HCT116 (cell line): ENCODE results near the gene PPM1A. TPM values are rescaled to one million over a fixed set of nuclear protein-coding genes. Genes with fewer than 3 reads are reported as not detected.

Source experiments
- ATAC-seq: fragments of 200-7000 bp; cut with Tn5 transposase; 2 replicates; pipeline ENCODE4 v1.9.1; 2020; ENCODE audit warnings: mild to moderate bottlenecking, moderate library complexity
- BruUV-seq: library from RNA; stranded (reverse); fragments of 400-500 nt; replicated peaks from 2 replicates; lab custom pipeline; 2021; lab: Mats Ljungman, UMichigan
- CTCF ChIA-PET: fragments of 300-600 bp; sonication (Branson Sonifier 250); formaldehyde crosslinking; loops from one replicate; lab custom pipeline; 2021; ENCODE audit warnings: antibody characterized with exemption; lab: Charles Lee
- POLR2A ChIA-PET: fragments of 300-600, 350-600 bp; sonication (Branson Sonifier 250); formaldehyde crosslinking; loops from one replicate; lab custom pipeline; 2021; ENCODE audit warnings: antibody characterized with exemption; lab: Charles Lee
- RAD21 ChIA-PET, 2 experiments: fragments of 300-600 bp; sonication (Branson Sonifier 250); formaldehyde crosslinking; loops; one replicate each; lab custom pipeline; 2023; ENCODE audit warnings: low total read pairs in 2 of 2; ENCODE audit not compliant: uncharacterized antibody in 2 of 2, unreplicated experiment in 2 of 2, low non-redundant PET in 1 of 2; lab: Charles Lee
- DNase-seq: peaks from one replicate; pipeline ENCODE4 v3.0.0-alpha.2; 2010; ENCODE audit warnings: low read depth, low spot score
- H2AFZ ChIP-seq: fragments of 200-600 bp; shearing (Covaris generic), sonication (generic); 2 replicates; pipeline ENCODE4 v1.6.1; 2017; ENCODE audit warnings: low read depth, mixed run types, mixed read lengths, antibody characterized with exemption, low read length; ENCODE audit not compliant: poor library complexity, severe bottlenecking
- H3K27ac ChIP-seq: 2 replicates; pipeline ENCODE4 v1.5.1; 2012; ENCODE audit warnings: low read depth, low read length
- H3K27me3 ChIP-seq: fragments of 200-600 bp; sonication (generic); 2 replicates; pipeline ENCODE4 v1.6.1; 2016; ENCODE audit warnings: mixed run types, low read length, mixed read lengths; ENCODE audit not compliant: insufficient read depth
- H3K36me3 ChIP-seq, 2 experiments: fragments of 200-500 bp in 1 of 2; fragments of 200-600 bp in 1 of 2; sonication (Bioruptor generic) in 1 of 2; sonication (generic) in 1 of 2; 2 replicates each; pipeline versions ENCODE4 v1.5.1 to v1.6.1; 2014 to 2016; ENCODE audit warnings: low read length in 2 of 2, inconsistent platforms in 1 of 2, mixed read lengths in 1 of 2, mixed run types in 1 of 2; ENCODE audit not compliant: insufficient read depth in 2 of 2, control insufficient read depth in 1 of 2
- H3K4me1 ChIP-seq, 2 experiments: fragments of 200-600 bp in 1 of 2; sonication (generic) in 1 of 2; 2 replicates each; pipeline versions ENCODE4 v1.5.1 to v1.6.1; 2012 to 2017; ENCODE audit warnings: low read length in 2 of 2, inconsistent platforms in 1 of 2, mild to moderate bottlenecking in 1 of 2, mixed read lengths in 1 of 2, mixed run types in 1 of 2, moderate library complexity in 1 of 2; ENCODE audit not compliant: insufficient read depth in 2 of 2, control insufficient read depth in 1 of 2
- H3K4me2 ChIP-seq: fragments of 200-600 bp; sonication (generic); 2 replicates; pipeline ENCODE4 v1.6.1; 2017; ENCODE audit warnings: mixed run types, low read length, mixed read lengths
- H3K4me3 ChIP-seq, 2 experiments: fragments of 200-600 bp in 1 of 2; sonication (generic) in 1 of 2; replicated peaks in 1 of 2; 2 replicates each; pipeline ENCODE4 v1.5.1; 2011 to 2016; ENCODE audit warnings: low read length in 2 of 2, control low read depth in 1 of 2, low read depth in 1 of 2, mild to moderate bottlenecking in 1 of 2, mixed read lengths in 1 of 2, mixed run types in 1 of 2
- H3K79me2 ChIP-seq: fragments of 200-600 bp; sonication (generic); 2 replicates; pipeline ENCODE4 v1.6.1; 2017; ENCODE audit warnings: mild to moderate bottlenecking, mixed run types, low read length, moderate library complexity, mixed read lengths; ENCODE audit not compliant: insufficient read depth
- H3K9ac ChIP-seq: fragments of 200-600 bp; sonication (generic); 2 replicates; pipeline ENCODE4 v1.6.1; 2016; ENCODE audit warnings: low read length, mixed read lengths
- H3K9me2 ChIP-seq: fragments of 200-600 bp; sonication (generic), shearing (Covaris generic); 2 replicates; pipeline ENCODE4 v1.6.1; 2017; ENCODE audit warnings: mixed run types, mild to moderate bottlenecking, moderate library complexity; ENCODE audit not compliant: insufficient read depth
- H3K9me3 ChIP-seq, 2 experiments: fragments of 200-500 bp in 1 of 2; fragments of 200-600 bp in 1 of 2; sonication (Bioruptor generic) in 1 of 2; sonication (generic) in 1 of 2; 2 replicates each; pipeline ENCODE4 v1.6.1; 2014 to 2017; ENCODE audit warnings: low read length in 2 of 2, mixed read lengths in 2 of 2, inconsistent platforms in 1 of 2, low read depth in 1 of 2, mild to moderate bottlenecking in 1 of 2, mixed run types in 1 of 2, moderate library complexity in 1 of 2; ENCODE audit not compliant: control insufficient read depth in 1 of 2, insufficient read depth in 1 of 2
- H4K20me1 ChIP-seq: fragments of 200-600 bp; sonication (generic), shearing (Covaris generic); 2 replicates; pipeline ENCODE4 v1.6.1; 2017; ENCODE audit warnings: mixed run types, mild to moderate bottlenecking, moderate library complexity; ENCODE audit not compliant: insufficient read depth
- CBX3 ChIP-seq: IDR thresholded peaks from 2 replicates; pipeline ENCODE4 v1.6.1; 2012; ENCODE audit warnings: low read depth
- ELF1 ChIP-seq: IDR thresholded peaks from 2 replicates; pipeline ENCODE4 v1.6.1; 2012; ENCODE audit warnings: low read depth, borderline replicate concordance
- EZH2 ChIP-seq: fragments of 200-600 bp; sonication (generic); IDR thresholded peaks from 2 replicates; pipeline ENCODE4 v1.6.1; 2017; ENCODE audit warnings: antibody characterized with exemption, mixed run types
- JUND ChIP-seq: IDR thresholded peaks from 2 replicates; pipeline ENCODE4 v1.6.1; 2012
- POLR2A ChIP-seq: IDR thresholded peaks from 2 replicates; pipeline ENCODE4 v1.7.0; 2011; ENCODE audit warnings: borderline replicate concordance; ENCODE audit not compliant: insufficient read depth, insufficient read length; ENCODE audit errors: extremely low read depth
- POLR2AphosphoS5 ChIP-seq: IDR thresholded peaks from 2 replicates; pipeline ENCODE4 v1.6.1; 2011; ENCODE audit warnings: mild to moderate bottlenecking, low read depth, low read length, moderate library complexity
- SIN3A ChIP-seq: IDR thresholded peaks from 2 replicates; pipeline ENCODE4 v1.6.1; 2012; ENCODE audit warnings: low read depth
- SP1 ChIP-seq: IDR thresholded peaks from 2 replicates; pipeline ENCODE4 v1.6.1; 2012; ENCODE audit warnings: low read depth
- TCF7L2 ChIP-seq: IDR thresholded peaks from 2 replicates; pipeline ENCODE4 v1.7.0; 2011; ENCODE audit warnings: borderline replicate concordance, inconsistent platforms; ENCODE audit not compliant: insufficient read depth, insufficient read length; ENCODE audit errors: extremely low read depth
- ZNF274 ChIP-seq: fragments of 200-500 bp; sonication (Bioruptor generic); IDR thresholded peaks from 2 replicates; pipeline ENCODE4 v1.6.1; 2014; ENCODE audit warnings: mild to moderate bottlenecking, low read depth, low read length, inconsistent platforms
- intact Hi-C: fragments of 100-400 bp; cut with micrococcal nuclease; formaldehyde crosslinking; loops from 2 replicates; pipeline ENCODE4 v1.10.0; 2022
- total RNA-seq: library from RNA; stranded (reverse); gene quantifications from one replicate; pipeline ENCODE4 v1.2.1, GENCODE V29; 2021; ENCODE audit not compliant: unreplicated experiment
- TF ChIP-seq, protein P1 (sequence below): IDR thresholded peaks from 2 replicates; pipeline ENCODE4 v1.6.1; 2012; ENCODE audit warnings: low read depth
- TF ChIP-seq, protein P2 (sequence below): IDR thresholded peaks from 2 replicates; pipeline ENCODE4 v1.6.1; 2012

Gene PPM1A
- total RNA-seq, 1 experiment from 2014 or later = 32.8 TPM

DNA sequence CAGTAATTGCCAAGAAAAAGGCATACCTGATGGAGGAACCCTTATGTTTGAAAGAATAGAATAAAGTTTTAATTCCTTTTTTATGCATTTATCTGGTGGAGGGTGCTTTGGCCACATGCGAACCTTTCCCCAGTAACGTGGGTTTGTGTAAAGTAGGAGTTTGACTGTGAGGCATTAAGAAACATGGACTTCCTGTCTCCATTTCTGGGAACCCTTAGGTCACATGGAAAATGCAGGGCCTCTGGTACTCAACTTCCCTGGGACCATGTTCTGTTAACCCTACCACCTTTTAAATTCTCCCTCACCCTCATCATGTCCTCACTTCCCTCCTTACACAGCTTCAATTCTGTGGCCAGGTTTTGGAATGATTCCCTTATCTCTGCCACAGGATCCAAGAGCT lies 80.3 kb downstream of the PPM1A start:
- CTCF ChIA-PET = interaction anchor here (0.6 to 1.4 kb wide), 2 partner anchors 227 to 232 kb away, joined by 3 to 4 read pairs; no protein-coding TSS in a partner anchor
- peaks cover 3 to 11% of the 10 kb centered on the region in 2 experiments; a peak in 2 of 4 replicates for H3K4me1 ChIP-seq
- BruUV-seq = no TSS peak

More for the DNA sequence above, 80.3 kb downstream of the PPM1A start:
- H3K9me3 ChIP-seq = no peaks in the 10 kb centered on the region
- H3K27me3 ChIP-seq = no peaks in the 10 kb centered on the region
- H3K36me3 ChIP-seq = no peaks in the 10 kb centered on the region
- no peaks in the 10 kb centered on the region for H3K79me2 ChIP-seq
- H3K4me2 ChIP-seq = no peak overlapping the region
- H3K27ac ChIP-seq = no peak overlapping the region
- no peaks in the 10 kb centered on the region for H3K9me2 ChIP-seq
- no peak overlapping the region for H3K4me3 ChIP-seq
- ATAC-seq (no peak), DNase-seq (no peak)
- ChIA-PET RAD21 (no interaction called here), POLR2A (no interaction called here)
- peak overlapping the region; percentile 47 for H2AFZ ChIP-seq
- H3K9ac ChIP-seq = no peak overlapping the region
- no peak for TF ChIP-seq POLR2AphosphoS5
- TF ChIP-seq, protein P1, sequence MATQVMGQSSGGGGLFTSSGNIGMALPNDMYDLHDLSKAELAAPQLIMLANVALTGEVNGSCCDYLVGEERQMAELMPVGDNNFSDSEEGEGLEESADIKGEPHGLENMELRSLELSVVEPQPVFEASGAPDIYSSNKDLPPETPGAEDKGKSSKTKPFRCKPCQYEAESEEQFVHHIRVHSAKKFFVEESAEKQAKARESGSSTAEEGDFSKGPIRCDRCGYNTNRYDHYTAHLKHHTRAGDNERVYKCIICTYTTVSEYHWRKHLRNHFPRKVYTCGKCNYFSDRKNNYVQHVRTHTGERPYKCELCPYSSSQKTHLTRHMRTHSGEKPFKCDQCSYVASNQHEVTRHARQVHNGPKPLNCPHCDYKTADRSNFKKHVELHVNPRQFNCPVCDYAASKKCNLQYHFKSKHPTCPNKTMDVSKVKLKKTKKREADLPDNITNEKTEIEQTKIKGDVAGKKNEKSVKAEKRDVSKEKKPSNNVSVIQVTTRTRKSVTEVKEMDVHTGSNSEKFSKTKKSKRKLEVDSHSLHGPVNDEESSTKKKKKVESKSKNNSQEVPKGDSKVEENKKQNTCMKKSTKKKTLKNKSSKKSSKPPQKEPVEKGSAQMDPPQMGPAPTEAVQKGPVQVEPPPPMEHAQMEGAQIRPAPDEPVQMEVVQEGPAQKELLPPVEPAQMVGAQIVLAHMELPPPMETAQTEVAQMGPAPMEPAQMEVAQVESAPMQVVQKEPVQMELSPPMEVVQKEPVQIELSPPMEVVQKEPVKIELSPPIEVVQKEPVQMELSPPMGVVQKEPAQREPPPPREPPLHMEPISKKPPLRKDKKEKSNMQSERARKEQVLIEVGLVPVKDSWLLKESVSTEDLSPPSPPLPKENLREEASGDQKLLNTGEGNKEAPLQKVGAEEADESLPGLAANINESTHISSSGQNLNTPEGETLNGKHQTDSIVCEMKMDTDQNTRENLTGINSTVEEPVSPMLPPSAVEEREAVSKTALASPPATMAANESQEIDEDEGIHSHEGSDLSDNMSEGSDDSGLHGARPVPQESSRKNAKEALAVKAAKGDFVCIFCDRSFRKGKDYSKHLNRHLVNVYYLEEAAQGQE = no peak
- no peak for TF ChIP-seq SP1
- TF ChIP-seq CBX3 = no peak
- TF ChIP-seq, protein P2, sequence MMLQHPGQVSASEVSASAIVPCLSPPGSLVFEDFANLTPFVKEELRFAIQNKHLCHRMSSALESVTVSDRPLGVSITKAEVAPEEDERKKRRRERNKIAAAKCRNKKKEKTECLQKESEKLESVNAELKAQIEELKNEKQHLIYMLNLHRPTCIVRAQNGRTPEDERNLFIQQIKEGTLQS = no peak
- TF ChIP-seq ZNF274 = no peak
- no peak for TF ChIP-seq EZH2
- no peak for TF ChIP-seq SIN3A
- TF ChIP-seq JUND = no peak
- TF ChIP-seq TCF7L2 = no peak
- TF ChIP-seq ELF1 = no peak
- TF ChIP-seq POLR2A = no peak
- no peaks in the 10 kb centered on the region for H4K20me1 ChIP-seq
- intact Hi-C loops = no loop called here
